Right lobe of liver (tissue), 6 donors: ENCODE measurements around the gene ICOS. TPM values are rescaled to one million over a fixed set of nuclear protein-coding genes. Genes with fewer than 3 reads are reported as not detected.

Source experiments
- ATAC-seq, 4 donors: fragments of 200-7000 bp; cut with Tn5 transposase; one replicate each; pipeline ENCODE4 v1.9.1; 2020; ENCODE audit warnings: mild to moderate bottlenecking in 4 of 4, moderate library complexity in 4 of 4
- DNase-seq, 3 donors: peaks; one replicate each; pipeline ENCODE4 v3.0.0-alpha.2; 2020
- H3K27ac ChIP-seq, 3 donors: fragments of 200-600 bp; one replicate each; pipeline ENCODE4 v1.8.0; 2022
- H3K27me3 ChIP-seq, 2 donors: fragments of 200-600 bp; one replicate each; pipeline ENCODE4 v1.8.0; 2022
- H3K36me3 ChIP-seq, 4 donors: fragments of 200-600 bp; sonication (generic) in 1 of 4; one replicate each; pipeline versions ENCODE4 v1.5.1 to v1.8.0; 2017 to 2022; ENCODE audit warnings: control low read depth in 1 of 4
- H3K4me1 ChIP-seq, 4 donors: fragments of 200-600 bp; sonication (generic) in 1 of 4; one replicate each; pipeline versions ENCODE4 v1.5.1 to v1.8.0; 2017 to 2022; ENCODE audit warnings: control low read depth in 1 of 4
- H3K4me3 ChIP-seq, 3 donors: fragments of 200-600 bp; one replicate each; pipeline ENCODE4 v1.8.0; 2022
- H3K9me3 ChIP-seq, 4 donors: fragments of 200-600 bp; sonication (generic) in 1 of 4; one replicate each; pipeline versions ENCODE4 v1.5.1 to v1.8.0; 2017 to 2022; ENCODE audit warnings: control low read depth in 1 of 4
- CTCF ChIP-seq, 4 donors: fragments of 200-600 bp in 3 of 4; fragments of 450-650 bp in 1 of 4; IDR thresholded peaks; one replicate each; pipeline versions ENCODE4 v1.5.1 to v1.8.0; 2016 to 2022; ENCODE audit warnings: antibody characterized with exemption in 4 of 4, mild to moderate bottlenecking in 2 of 4
- POLR2A ChIP-seq: fragments of 450-650 bp; IDR thresholded peaks from one replicate; pipeline ENCODE4 v1.6.1; 2017; ENCODE audit warnings: antibody characterized with exemption, mild to moderate bottlenecking
- WGBS: methylation state at CpG from one replicate; pipeline ENCODE4 v1.1.6; 2018; ENCODE audit warnings: low coverage, low lambda C conversion rate; ENCODE audit not compliant: insufficient coverage; ENCODE audit errors: missing lambda C conversion rate; 5-methylcytosine and 5-hydroxymethylcytosine counted together
- intact Hi-C, 2 donors: fragments of 100-400 bp; cut with DNase I; formaldehyde crosslinking; loops; one replicate each; pipeline versions ENCODE4 v1.11.2 to v1.14.1; 2022
- total RNA-seq, 6 experiments: library from RNA; depleted of rRNA in 2 of 6; stranded (reverse); fragments of >200 nt in 2 of 6; fragmentation: NEBNext Ultra II Directional in 3 of 6; extraction: Animal tissue kit (Norgen Biotek cat#: 25700) in 3 of 6; gene quantifications; one replicate each; pipeline versions ENCODE4 v1.1.0 to v1.2.4, GENCODE V29; 2016 to 2023
- donor health status: DM: no; HTN: yes; CAD: no.
- donor health status: DM: no; HTN: no; CAD: no.
- donor health status: DM: no; HTN: no; CAD: no.
- donor health status: DM: no; HTN: yes; CAD: no.
- donor health status: DM: no; HTN: yes; CAD: no.

ICOS gene
- total RNA-seq, 6 experiments from 2014 or later, result 0.31 TPM; not detected in 4

GRCh38 chr2:203908066-203908796 is 28.3 kb upstream of the ICOS start:
- Histone ChIP-seq H3K27me3 (no peaks in the 10 kb centered on the region), H3K4me3 (no peak overlapping the region), H3K9me3 (no peaks in the 10 kb centered on the region), H3K36me3 (no peaks in the 10 kb centered on the region), H3K4me1 (peaks cover 0 to 11% (median 0%) of the 10 kb centered on the region in 4 donors), H3K27ac (no peak overlapping the region)
- ATAC-seq (peak; percentile 26 to 54 (median 42)), DNase-seq (peak in 1 of 3 donors; percentile 50)
- 63% methylated on average over 6 of the region's 6 CpGs for WGBS
- intact Hi-C loops, result no loop called here
- no peak for TF ChIP-seq POLR2A
- TF ChIP-seq CTCF (IDR thresholded peaks at IDR 0.05), result no peak

GRCh38 chr2:203908797-203909185 is 27.8 kb upstream of the ICOS start:
- no peaks in the 10 kb centered on the region for H3K9me3 ChIP-seq
- peak overlapping the region in 1 of 3 donors; percentile 24 for H3K27ac ChIP-seq
- 37% methylated on average over 3 of the region's 3 CpGs for WGBS
- ATAC-seq, result peak; percentile 10 to 40 (median 22)
- DNase-seq, result no peak
- no peaks in the 10 kb centered on the region for H3K36me3 ChIP-seq
- no peaks in the 10 kb centered on the region for H3K27me3 ChIP-seq
- no peak overlapping the region for H3K4me3 ChIP-seq
- intact Hi-C loops, result no loop called here
- TF ChIP-seq POLR2A (no peak), CTCF (IDR thresholded peaks at IDR 0.05) (no peak)
- peaks cover 0 to 11% (median 0%) of the 10 kb centered on the region in 4 donors for H3K4me1 ChIP-seq

- Histone ChIP-seq H3K36me3 (no peaks in the 10 kb centered on the region), H3K27me3 (no peaks in the 10 kb centered on the region), H3K27ac (peak overlapping the region in 1 of 3 donors; percentile 24), H3K4me3 (no peak overlapping the region), H3K4me1 (peaks cover 0 to 11% (median 0%) of the 10 kb centered on the region in 4 donors), H3K9me3 (no peaks in the 10 kb centered on the region)
- TF ChIP-seq POLR2A (no peak), CTCF (IDR thresholded peaks at IDR 0.05) (peak; percentile 48 to 70 (median 58))
- 18% methylated on average over 8 of the region's 8 CpGs for WGBS
- no peak for DNase-seq
- intact Hi-C loops, result no loop called here
- peak; percentile 69 to 81 (median 78) for ATAC-seq
Measured at GRCh38 chr2:203909261-203909967, 27.1 kb upstream of the ICOS start.

DNA sequence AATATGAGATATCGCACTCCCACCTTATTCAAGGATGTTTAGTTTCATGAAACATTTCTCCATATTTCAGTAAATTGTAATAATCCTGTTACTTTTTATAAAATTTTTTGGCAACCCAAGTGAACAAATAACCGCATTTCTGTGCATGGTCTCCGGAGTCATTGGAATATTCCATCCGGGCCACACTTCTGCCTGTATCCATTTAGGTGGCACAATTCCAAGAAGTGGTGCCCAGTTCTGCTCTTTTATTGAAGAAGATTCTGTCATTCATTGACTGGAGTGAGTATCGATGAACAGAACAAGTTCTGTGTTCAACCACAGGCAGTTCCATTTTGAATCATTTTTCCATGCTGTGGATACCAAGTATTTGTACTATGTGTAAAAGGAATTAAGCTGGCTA is 26.6 kb upstream of the ICOS start:
- TF ChIP-seq POLR2A (no peak), CTCF (IDR thresholded peaks at IDR 0.05) (no peak)
- 44% methylated on average over 5 of the region's 5 CpGs for WGBS
- Histone ChIP-seq H3K9me3 (no peaks in the 10 kb centered on the region), H3K4me3 (no peak overlapping the region), H3K27me3 (no peaks in the 10 kb centered on the region), H3K27ac (no peak overlapping the region), H3K4me1 (peaks cover 0 to 11% (median 0%) of the 10 kb centered on the region in 4 donors), H3K36me3 (no peaks in the 10 kb centered on the region)
- DNase-seq (no peak), ATAC-seq (no peak)
- intact Hi-C loops, result no loop called here
